ENCODE measurements around the gene RBMS2.
"Not testable (repeated sequence)": the region's sequence is repeated elsewhere in the genome, so short reads cannot be mapped to it uniquely, and the experiment has no call there.

The RBMS2 gene

DNA sequence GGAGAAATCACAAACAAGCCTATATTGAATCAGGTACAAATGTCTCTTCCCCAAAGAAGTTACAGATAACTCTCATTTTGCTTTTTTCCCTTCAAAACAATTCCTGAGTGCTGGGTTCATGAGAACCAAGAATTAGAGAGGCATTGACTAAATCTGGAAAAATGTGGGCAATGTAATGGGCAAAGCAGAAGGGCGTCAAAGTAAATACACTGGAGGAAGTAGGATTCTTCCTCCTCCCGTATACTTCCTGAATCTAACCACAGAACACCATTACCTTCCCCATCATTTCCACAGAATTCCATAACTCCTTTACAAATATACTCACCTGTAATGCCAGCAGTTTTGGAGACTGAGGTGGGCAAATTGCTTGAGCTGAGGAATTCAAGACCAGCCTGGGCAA, 3.0 kb upstream of the RBMS2 start:
- DNase-seq: no peak

DNA sequence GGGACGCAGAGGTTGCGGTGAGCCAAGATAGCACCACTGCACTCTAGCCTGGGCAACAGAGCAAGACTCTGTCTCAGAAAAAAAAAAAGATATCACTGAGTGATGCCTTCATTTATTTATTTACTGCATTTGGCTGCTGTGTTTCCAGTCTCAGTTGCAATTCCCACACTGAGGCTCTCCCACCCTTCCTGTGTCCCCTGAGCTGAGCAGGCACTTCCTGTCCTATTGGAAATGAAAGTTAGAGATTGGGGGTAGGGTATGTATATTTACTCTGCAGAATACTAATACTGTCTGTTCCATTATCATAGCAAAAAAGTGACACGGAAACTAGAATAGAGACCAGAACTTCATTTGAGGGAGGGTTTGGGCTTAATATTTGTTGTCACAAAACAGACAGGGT, 1.6 kb upstream of the RBMS2 start:
- no peak for DNase-seq

DNA sequence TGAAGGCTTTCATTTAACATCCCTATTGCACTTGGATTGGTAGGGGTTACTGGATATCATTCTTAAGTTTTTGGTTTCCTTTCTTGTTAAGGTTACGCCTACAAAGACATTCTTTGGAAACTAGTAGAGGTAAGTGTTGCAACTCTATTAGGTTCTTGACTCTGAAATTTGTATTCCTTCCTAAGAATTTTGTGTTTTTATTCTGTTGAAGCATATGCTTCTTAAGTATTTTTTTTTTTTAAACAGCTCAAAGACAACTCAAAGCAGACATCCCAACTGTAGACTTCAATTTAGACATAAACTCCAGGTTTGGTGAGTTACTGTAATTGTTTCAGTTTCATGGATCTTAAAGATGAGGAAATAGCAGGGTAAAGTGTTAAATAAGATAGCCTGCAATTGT, 1.1 kb upstream of the RBMS2 start:
- no peak for DNase-seq

DNA sequence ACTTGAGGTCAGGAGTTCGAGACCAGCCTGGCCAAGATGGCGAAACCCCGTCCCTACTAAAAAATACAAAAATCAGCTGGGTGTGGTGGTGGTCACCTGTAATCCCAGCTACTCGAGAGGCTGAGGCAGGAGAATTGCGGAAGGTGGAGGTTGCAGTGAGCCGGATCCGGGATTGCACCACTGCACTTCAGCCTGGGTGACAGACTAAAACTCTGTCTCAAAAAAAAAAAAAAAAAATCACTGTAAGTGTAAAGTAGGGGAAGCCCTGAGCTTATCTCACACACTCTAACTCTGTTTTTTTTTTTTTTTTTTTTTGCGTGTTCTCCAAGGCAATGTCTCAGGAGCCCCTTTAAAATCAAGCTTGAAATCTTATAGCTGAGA, 421 bp upstream of the RBMS2 start:
- peak; percentile 4 for DNase-seq

DNA sequence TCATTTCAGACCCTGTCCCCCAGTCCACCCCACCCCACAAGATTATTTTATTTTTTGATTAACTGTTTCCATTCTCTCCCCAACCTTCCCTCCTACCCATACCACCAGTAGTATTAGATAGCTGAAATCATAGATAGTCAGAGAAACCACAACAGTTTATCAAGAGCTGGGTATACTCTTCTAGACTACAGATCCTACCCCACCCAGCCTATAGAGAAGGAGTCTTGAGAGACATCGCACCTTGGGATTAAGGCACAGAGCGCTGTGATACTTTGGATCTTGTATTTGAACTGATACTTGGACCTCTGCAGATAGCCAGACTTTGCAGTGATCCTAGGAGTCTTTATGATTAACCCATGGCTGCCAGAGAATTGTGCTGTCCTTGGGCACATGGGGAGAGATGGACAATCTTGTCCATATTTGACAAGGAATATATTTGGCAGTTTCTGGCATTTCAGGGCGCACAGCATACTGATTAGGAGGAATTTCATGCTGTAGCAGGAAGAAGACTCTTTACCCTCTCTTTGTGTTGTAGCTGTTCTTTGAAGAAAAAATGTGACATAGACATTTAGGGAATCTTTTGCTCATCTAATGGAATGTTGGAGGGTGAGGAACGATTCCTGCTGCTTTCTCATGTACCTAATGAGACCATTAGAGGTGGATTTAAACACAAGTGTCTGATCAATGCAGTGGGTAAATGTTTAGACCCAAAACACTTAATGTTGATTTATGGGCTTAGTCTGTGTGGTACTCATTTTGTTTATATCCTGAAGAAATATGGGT, 982 bp downstream of the RBMS2 start:
- DNase-seq: no peak

DNA sequence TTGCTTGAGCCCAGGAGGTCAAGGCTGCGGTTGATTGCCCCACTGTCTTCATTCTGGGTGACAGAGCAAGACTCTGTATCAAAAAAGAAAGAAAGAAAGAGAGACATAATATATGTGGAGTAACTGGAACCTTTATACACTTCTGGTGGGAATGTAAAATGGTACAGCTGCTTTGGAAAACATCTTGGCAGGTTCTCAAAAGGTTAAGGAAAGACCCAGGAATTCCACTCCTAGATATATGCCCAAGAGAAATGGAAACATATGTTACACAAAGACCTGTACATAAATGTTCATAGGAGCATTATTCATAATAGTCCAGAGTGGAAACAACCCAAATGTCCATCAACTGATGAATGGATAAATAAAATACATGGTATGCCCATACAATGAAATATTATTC, 7.2 kb downstream of the RBMS2 start:
- no peak for DNase-seq

DNA sequence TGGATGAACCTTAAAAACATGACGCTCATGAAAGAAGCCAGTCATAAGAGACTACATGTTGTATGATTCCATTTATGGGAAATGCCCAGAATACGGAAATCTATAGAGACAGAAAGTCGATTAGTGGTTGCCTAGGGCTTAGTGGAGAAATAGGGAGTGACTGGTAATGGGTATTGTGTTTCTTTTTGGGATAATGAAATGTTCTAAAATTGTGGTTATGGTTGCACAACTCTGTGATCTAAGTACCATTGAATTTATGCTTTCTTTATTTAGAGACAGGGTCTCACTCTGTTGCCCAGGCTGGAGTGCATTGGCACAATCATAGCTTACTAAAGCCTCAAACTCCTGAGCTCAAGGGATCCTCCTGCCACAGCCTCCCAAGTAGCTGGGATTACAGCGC, 8.0 kb downstream of the RBMS2 start:
- DNase-seq: no peak

DNA sequence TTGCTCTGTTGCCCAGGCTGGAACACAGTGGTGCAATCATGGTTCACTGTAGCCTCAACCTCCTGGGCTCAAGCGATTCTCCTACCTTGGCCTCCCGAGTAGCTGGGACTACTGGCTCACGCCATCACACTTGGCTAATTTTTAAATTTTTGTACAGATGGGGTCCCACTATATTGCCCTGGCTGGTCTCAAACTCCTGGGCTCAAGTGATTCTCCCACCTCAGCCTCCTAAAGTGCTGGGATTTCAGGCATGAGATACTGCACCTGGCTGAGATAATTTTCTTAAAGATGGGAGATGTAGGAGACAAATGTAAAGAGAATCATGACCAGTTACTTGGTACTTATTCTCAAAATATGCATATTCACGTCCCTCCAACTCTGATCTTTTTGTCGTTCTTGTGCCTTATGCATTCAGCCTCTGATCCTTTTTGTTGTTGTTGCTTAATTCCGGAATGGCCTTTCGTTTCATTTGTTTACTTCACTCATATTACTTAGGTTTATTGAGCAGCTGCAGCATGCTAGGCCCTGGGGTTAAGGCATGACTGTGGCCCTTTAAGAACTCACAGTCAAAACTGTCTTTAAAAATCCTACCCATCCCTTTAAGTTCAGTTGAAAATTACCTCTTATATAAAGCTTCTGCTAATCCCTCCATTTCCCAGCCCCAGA, 8.9 kb downstream of the RBMS2 start:
- no peak for DNase-seq

DNA sequence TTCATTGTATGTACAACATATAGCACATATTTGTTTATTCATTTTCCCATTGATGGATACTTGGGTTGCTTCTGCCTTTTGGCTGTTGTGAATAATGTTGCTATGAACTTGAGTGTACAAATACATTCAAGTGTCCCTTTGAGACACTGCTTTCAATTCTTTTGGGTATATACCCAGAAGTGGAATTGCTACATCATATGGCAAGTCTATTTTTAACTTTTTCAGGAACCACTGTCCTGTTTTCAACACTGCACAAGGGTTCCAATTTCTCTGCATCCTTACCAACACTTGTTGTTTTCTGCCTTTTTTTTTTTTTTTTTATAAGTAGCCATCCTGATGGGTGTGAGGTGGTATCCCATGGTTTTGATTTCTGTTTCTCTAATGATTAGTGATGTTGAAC, 15.9 kb downstream of the RBMS2 start:
- no peak for DNase-seq

DNA sequence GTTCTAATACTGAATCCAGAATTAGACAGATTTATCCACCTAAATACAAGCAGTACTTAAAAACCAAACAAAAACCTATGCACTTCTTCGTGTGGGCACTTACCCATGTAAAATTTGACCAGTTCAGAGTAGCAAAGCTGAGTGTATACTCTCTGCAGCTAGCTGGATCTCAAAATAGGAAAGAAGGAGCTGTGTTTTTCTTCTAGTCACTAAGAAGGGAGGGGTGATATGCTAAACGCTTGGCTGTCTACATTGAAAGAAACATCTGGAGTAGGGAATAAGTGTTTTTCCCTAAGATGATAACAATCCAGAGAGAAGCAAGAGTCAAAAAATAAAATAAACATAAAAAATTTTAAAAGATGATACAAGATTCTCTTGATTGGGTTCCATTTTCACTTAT, 20.0 kb downstream of the RBMS2 start:
- no peak for DNase-seq

DNA sequence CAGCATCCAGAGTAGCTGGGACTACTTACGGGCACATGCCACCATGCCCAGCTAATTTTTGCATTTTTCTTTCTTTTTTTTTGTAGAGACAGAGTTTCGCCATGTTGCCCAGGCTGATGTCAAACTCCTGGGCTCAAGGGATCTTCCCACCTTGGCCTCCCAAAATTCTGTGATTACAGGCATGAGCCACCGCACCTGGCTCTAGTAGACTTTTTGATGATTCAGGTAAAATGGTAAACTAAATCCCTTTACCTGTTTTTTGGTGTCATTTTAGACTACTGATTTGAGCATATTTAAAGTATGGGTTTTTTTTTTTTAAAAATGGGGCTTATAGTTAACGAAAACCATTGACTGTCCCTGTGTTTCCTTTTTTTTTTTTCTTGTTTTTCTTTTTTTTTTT, 20.5 kb downstream of the RBMS2 start:
- no peak for DNase-seq

DNA sequence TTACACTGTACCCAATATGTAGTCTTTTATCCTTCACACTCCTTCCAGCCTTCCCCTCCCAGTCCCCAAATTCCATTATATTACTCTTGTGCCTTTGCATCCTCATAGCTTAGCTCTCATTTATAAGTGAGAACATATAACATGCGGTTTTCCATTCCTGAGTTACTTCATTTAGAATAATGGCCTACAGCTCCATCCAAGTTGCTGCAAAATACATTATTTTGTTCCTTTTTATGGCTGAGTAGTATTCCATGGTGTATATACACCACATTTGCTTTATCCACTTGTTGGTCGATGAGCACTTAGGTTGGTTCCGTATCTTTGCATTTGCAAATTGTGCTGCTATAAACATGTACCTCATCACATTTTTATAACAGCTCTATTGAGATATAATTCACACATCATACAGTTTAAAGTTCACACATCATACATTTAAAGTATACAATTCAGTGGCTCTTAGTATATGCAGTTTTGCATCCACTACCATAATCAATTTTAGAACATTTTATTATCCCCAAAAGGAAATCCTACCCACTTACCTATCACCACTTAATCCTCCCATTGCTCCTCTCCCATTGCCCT, 23.5 kb downstream of the RBMS2 start:
- DNase-seq: no peak

DNA sequence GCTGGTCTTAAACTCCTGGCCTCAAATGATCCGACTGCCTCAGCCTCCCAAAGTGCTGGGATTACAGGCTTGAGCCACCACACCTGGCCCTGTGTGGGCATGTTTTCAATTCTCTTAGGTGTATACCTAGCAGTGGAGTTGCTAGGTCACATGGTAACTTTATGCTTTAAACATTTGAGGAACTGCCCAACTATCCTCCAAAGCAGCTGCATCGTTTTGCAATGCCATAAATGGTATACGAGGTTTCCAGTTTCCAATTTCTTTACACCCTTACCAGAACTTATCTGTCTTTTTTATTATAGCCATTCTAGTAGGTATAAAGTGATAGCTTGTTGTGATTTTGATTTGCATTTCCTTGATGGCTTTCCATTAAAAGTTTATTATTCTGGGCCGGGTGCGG, 25.1 kb downstream of the RBMS2 start:
- no peak for DNase-seq

DNA sequence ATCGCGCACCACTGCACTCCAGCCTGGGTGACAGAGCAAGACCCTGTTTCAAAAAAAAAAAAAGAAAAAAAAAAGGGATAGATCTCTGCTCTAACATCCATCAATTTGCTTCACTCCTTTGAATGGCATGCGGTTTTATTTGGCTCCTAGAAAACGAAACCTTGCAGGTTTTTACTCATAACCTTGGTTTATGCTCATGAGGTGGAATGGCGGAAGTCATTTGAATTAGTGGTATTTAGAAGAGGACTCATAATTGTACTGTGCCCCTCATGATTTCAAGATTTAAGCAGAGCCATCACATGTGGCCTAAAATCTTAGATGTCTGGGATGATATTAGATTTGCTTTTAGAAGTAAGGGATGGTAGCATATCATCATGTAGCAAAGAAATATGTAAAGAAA, 29.4 kb downstream of the RBMS2 start:
- no peak for DNase-seq

DNA sequence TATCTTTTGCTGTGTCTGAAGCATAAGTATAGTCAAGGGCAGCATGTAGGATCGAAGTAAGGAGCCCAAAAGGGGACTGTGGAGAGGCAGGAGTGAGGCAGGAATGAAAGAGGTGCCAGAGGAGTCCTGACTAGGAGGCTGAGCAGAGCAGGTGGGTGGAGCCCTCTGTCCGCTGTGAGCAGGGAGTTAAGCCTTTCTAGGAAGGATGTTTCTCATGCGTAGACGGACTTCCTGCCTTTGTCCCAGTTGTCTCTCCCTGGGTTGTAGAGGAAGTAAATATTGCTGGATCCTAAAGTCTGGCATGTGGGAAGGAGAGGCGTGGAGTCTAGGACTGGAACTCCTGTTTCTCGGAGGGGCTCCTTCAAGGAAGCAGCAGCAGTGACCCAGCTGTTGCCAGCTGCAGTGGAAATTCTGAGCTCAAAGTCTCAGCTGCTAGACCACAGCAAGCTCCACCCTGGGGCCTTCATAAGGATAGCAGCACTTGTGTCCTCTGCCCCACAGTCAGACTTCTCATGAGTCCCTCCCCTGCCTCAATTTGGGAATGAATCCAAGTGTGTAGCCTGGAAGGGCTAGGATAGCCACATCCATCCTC, 44.0 kb downstream of the RBMS2 start:
- DNase-seq: no peak

DNA sequence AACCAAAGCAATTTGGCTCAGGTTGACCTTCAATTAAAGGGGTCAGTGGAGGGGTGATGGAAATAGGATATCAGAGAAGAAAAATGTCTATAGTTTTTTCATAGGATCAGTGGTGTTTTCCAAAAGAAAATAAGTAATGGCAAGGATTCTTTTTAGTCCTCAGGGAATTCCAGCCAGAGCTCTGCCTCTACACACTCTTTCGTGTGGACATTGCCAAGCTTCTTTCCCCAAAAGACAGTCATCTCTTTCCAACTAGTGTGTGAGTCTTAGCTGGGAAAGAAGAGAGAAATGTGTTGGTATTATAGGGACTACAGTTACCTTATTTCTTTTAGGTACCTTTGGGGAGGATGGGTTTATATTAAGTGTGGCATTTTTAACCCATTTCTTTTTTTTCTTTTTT, 46.5 kb downstream of the RBMS2 start:
- DNase-seq: no peak

DNA sequence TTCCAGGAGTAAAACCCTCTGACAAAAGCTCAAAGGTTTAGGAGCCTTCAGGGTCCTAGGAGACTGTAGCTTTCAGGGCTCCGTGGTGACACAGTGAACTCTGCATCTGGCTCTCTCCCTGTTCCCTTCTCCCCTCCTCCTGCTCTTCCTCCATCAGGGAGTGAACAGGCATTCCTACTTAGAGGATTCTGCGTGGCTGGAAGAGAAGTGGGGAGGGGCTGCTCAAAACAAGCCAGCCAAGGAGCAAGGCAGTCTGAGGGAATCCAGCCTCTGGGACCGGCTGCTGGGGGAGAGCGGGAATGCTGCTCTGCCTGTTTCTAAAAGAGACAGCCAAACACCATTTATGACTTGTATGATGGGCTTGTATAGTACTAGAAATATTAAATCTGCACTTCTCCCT, 49.5 kb downstream of the RBMS2 start:
- DNase-seq: no peak

DNA sequence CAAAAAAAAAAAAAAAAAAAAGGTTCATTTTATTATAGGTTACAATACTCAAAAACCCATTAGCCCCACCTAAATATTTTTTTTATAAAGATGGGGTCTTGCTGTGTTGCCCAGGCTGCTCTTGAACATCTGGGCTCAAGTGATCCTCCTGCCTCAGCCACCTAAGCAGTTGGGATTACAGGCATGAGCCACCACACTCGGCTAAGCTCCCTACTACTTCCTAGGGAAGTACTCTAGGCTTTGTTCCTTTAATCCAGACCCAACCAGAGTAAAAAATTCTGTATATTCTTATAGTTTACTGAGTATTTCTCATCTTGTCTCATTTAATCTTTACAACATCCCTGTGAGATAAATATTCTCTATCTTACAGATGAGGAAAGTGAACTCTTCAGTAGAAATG, 50.7 kb downstream of the RBMS2 start:
- no peak for DNase-seq

DNA sequence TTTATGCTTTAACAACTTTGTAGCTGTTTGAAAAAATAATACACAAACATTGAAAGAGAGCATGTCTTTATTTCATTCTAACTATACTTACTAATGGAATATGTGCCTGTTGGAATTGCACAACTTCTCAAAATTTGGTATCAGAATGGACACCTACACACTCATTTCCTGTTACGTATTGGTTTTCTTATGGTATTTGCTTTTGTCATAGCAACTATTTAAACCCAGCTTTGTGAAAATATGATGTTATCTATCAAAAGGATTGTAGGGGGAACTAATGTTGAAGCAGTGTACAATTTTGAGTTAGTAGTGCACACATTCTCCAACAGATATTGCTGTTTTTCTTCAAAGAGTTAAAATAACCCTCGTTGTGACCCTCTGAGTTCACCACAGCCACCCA, 52.6 kb downstream of the RBMS2 start:
- no peak for DNase-seq

DNA sequence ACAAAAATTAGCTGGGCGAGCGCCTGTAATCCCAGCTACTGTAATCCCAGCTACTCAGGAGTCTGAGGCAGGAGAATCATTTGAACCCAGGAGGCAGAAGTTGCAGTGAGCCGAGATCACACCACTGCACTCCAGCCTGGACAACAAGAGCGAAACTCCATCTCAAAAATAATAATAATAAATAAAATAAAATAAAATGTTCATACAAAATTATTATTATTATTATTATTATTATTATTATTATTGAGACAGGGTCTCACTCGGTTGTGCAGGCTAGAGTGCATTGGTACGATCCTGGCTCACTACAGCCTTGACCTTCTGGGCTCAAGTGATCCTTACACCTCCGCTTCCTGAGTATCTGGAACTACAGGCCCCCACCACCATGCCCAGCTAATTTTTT, 55.6 kb downstream of the RBMS2 start:
- DNase-seq: not testable (repeated sequence)

DNA sequence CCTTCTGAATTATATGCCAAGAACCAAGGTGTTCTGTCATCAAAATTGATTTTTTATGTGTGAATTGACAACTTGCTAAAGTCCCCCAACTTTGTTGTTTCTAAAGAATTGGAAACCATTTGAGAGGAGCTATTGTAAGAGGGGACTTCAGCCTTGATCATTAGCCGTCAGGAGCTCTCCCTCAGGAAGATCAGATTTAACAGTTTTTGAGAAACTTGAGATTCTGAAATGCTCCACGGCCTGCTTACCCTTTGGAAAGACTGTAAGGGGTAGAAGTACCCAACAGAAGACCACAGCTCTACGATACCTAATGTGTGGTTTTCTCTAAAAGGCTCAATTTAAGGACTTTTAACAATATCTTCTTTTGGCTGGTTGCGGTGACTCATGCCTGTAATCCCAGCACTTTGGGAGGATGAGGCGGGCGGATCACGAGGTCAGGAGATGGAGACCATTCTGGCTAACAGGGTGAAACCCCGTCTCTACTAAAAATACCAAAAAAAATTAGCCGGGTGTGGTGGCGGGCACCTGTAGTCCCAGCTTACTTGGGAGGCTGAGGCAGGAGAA, 57.4 kb downstream of the RBMS2 start:
- no peak for DNase-seq

DNA sequence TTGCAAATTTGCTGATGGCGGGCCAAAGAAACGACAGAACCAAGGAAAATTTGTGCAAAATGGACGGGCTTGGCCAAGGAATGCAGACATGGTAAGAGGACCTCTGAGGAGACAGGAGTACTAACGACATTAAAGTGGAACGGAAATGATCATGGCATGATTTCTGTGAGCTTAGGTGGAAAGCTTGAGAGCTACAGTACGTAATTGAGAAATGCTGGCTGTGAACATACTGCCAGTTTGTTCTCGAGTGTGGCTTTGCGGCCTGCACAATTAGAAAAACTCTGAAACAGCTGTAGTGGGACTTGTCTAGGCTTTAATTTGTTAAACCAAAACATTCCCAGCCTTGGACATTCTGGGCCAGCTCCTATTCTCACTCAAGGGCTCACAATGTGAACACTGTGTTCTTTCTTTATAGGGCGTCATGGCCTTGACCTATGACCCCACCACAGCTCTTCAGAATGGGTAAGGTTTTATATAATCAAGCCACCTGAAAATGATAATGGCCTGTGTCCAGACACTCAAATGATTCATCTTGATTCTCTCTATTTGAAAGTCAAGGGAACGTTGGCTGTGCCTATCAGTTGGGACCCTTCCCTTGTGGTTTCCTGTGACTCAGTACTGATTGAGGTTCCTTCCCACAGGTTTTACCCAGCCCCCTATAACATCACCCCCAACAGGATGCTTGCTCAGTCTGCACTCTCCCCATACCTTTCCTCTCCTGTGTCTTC, 60.0 kb downstream of the RBMS2 start:
- no peak for DNase-seq

DNA sequence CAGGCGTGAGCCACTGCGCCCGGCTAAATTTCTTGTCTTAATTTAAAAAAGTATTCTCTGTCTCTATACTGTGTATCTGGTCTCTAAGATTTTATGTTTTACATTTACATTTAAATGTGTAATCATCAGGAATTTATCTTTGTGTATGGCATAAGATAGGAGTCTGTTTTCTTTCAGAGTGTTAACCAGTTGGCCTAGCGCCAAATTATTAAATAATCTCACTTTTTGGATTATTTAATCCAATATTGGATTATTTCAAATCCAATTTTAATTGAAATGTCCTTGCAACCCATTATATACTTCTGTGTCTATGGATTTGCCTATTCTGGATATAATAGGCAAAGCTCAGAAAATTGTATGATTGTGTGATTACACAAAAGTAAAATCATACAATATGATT, 63.5 kb downstream of the RBMS2 start:
- DNase-seq: no peak

Measured in CD4-positive, alpha-beta T cell treated with Interferon gamma for 1 hour (primary cell).